Hepatocyte (in vitro differentiated cells): ENCODE measurements around the gene ZNF318. TPM values are rescaled to one million over a fixed set of nuclear protein-coding genes. Genes with fewer than 3 reads are reported as not detected.
"Not testable (repeated sequence)": the region's sequence is repeated elsewhere in the genome, so short reads cannot be mapped to it uniquely, and the experiment has no call there.

Experiments
- DNase-seq: peaks from one replicate; pipeline ENCODE4 v3.0.0-alpha.2; 2016; ENCODE audit warnings: low spot score
- H2AFZ ChIP-seq: fragments of 200-600 bp; sonication (generic); 2 replicates; pipeline ENCODE4 v1.6.0; 2016; ENCODE audit warnings: antibody characterized with exemption, mild to moderate bottlenecking
- H3K27ac ChIP-seq: fragments of 200-600 bp; sonication (generic); 2 replicates; pipeline ENCODE4 v1.5.1; 2016; ENCODE audit warnings: mild to moderate bottlenecking
- H3K27me3 ChIP-seq: fragments of 200-600 bp; sonication (generic); 2 replicates; pipeline ENCODE4 v1.6.1; 2016
- H3K36me3 ChIP-seq: fragments of 200-600 bp; sonication (generic); replicated peaks from 2 replicates; pipeline ENCODE4 v1.5.1; 2016; ENCODE audit warnings: low read depth; ENCODE audit not compliant: insufficient read depth
- H3K4me1 ChIP-seq: fragments of 200-600 bp; sonication (generic); 2 replicates; pipeline ENCODE4 v1.5.1; 2016; ENCODE audit warnings: mild to moderate bottlenecking, moderate library complexity; ENCODE audit not compliant: insufficient read depth
- H3K4me2 ChIP-seq: fragments of 200-600 bp; sonication (generic); 2 replicates; pipeline ENCODE4 v1.6.0; 2016
- H3K4me3 ChIP-seq: fragments of 200-600 bp; sonication (generic); 2 replicates; pipeline ENCODE4 v1.5.1; 2016; ENCODE audit warnings: mild to moderate bottlenecking
- H3K79me2 ChIP-seq: fragments of 200-600 bp; sonication (generic); 2 replicates; pipeline ENCODE4 v1.6.0; 2017; ENCODE audit warnings: mild to moderate bottlenecking
- H3K9me2 ChIP-seq: fragments of 200-600 bp; sonication (generic); replicated peaks from 2 replicates; pipeline ENCODE4 v1.6.0; 2017; ENCODE audit warnings: mild to moderate bottlenecking; ENCODE audit not compliant: insufficient read depth
- H3K9me3 ChIP-seq: fragments of 200-600 bp; sonication (generic); 2 replicates; pipeline ENCODE4 v1.5.1; 2016; ENCODE audit warnings: low read depth, mild to moderate bottlenecking
- H4K20me1 ChIP-seq: fragments of 200-600 bp; sonication (generic); 2 replicates; pipeline ENCODE4 v1.6.0; 2016; ENCODE audit warnings: mild to moderate bottlenecking; ENCODE audit not compliant: insufficient read depth, poor library complexity, severe bottlenecking
- EZH2 ChIP-seq: fragments of 200-600 bp; sonication (generic); IDR thresholded peaks from 2 replicates; pipeline ENCODE4 v1.6.1; 2016; ENCODE audit warnings: antibody characterized with exemption, mild to moderate bottlenecking, borderline replicate concordance
- EZH2phosphoT487 ChIP-seq: fragments of 200-600 bp; sonication (generic); IDR thresholded peaks from one replicate; pipeline ENCODE4 v1.6.1; 2018; ENCODE audit warnings: antibody characterized with exemption, mild to moderate bottlenecking, low read depth, moderate library complexity; ENCODE audit not compliant: unreplicated experiment, severe bottlenecking
- WGBS: methylation state at CpG from one replicate; pipeline ENCODE4 v1.1.6; 2016; ENCODE audit warnings: low lambda C conversion rate; ENCODE audit errors: missing lambda C conversion rate; 5-methylcytosine and 5-hydroxymethylcytosine counted together
- polyA plus RNA-seq: library from polyadenylated mRNA; unstranded; fragments of >200 nt; fragmentation: Nextera tagmentation; extraction: Ambion mirVana; gene quantifications from 2 replicates; pipeline ENCODE4 v1.2.1, GENCODE V29; 2016
- total RNA-seq: library from RNA; depleted of rRNA; stranded (reverse); fragments of >200 nt; gene quantifications from 2 replicates; pipeline ENCODE4 v1.2.3, GENCODE V29; 2014
- TF ChIP-seq, protein P1 (sequence below): fragments of 200-600 bp; sonication (generic); IDR thresholded peaks from 2 replicates; pipeline ENCODE4 v1.5.1; 2016; ENCODE audit warnings: antibody characterized with exemption, mild to moderate bottlenecking; ENCODE audit not compliant: poor library complexity

The ZNF318 gene
- total and polyA plus RNA-seq, 2 experiments from 2014 or later: 6.9 to 13.4 TPM

DNA sequence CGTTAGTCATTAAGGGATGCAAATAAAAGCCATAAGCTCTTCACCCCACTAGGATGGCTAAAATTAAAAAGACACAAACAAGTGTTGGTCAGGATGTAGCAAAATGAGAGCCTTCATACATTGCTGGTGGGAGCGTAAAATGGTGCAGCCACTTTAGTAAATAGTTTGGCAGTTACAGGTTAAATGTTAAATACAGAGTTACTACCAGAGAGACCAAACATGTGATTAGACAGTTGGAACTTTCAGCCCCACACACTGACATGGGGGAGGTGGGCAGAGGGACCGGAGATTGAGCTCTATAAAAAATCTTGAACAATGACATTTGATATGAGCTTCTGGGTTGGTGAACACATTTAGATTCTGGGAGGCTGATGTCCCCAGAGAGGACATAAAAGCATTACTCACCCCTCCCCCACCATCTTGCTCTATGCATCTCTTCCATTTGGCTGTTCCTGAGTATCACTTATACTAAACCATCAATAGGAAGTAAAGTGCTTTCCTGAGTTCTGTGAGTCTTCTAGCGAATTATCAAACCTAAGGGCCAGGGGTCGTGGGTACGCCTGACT, 20.4 kb upstream of the ZNF318 start:
- 85% methylated on average over 6 of the region's 6 CpGs for WGBS
- no peaks in the 10 kb centered on the region for H3K9me3 ChIP-seq
- no peak overlapping the region for H2AFZ ChIP-seq
- peaks cover 7% of the 10 kb centered on the region for H3K4me1 ChIP-seq
- no peak overlapping the region for H3K4me3 ChIP-seq
- no peak for DNase-seq
- H3K79me2 ChIP-seq: peaks cover 9% of the 10 kb centered on the region
- H3K9me2 ChIP-seq: no peaks in the 10 kb centered on the region
- TF ChIP-seq EZH2phosphoT487 (no peak), EZH2 (no peak)
- TF ChIP-seq, protein P1, sequence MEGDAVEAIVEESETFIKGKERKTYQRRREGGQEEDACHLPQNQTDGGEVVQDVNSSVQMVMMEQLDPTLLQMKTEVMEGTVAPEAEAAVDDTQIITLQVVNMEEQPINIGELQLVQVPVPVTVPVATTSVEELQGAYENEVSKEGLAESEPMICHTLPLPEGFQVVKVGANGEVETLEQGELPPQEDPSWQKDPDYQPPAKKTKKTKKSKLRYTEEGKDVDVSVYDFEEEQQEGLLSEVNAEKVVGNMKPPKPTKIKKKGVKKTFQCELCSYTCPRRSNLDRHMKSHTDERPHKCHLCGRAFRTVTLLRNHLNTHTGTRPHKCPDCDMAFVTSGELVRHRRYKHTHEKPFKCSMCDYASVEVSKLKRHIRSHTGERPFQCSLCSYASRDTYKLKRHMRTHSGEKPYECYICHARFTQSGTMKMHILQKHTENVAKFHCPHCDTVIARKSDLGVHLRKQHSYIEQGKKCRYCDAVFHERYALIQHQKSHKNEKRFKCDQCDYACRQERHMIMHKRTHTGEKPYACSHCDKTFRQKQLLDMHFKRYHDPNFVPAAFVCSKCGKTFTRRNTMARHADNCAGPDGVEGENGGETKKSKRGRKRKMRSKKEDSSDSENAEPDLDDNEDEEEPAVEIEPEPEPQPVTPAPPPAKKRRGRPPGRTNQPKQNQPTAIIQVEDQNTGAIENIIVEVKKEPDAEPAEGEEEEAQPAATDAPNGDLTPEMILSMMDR: no peak
- H3K27ac ChIP-seq: peak overlapping the region; percentile 68
- H3K36me3 ChIP-seq: no peaks in the 10 kb centered on the region
- no peaks in the 10 kb centered on the region for H4K20me1 ChIP-seq
- H3K4me2 ChIP-seq: no peak overlapping the region
- H3K27me3 ChIP-seq: no peaks in the 10 kb centered on the region

GRCh38 chr6:43386492-43386891, 17.0 kb upstream of the ZNF318 start:
- Histone ChIP-seq H3K36me3 (no peaks in the 10 kb centered on the region), H3K9me3 (no peaks in the 10 kb centered on the region), H3K27ac (no peak overlapping the region), H4K20me1 (no peaks in the 10 kb centered on the region), H3K9me2 (no peaks in the 10 kb centered on the region), H3K4me1 (peaks cover under 1% of the 10 kb centered on the region), H3K27me3 (no peaks in the 10 kb centered on the region), H3K79me2 (no peaks in the 10 kb centered on the region), H3K4me2 (no peak overlapping the region), H2AFZ (no peak overlapping the region), H3K4me3 (no peak overlapping the region)
- TF ChIP-seq, protein P1: peak; percentile 43
- no peak for TF ChIP-seq EZH2phosphoT487
- peak; percentile 28 for DNase-seq
- 28% methylated on average over 1 of the region's 1 CpG for WGBS

GRCh38 chr6:43383021-43383667, 13.7 kb upstream of the ZNF318 start:
- WGBS: 92% methylated on average over 6 of the region's 6 CpGs
- Histone ChIP-seq H3K4me2 (no peak overlapping the region), H3K27me3 (no peaks in the 10 kb centered on the region), H3K9me2 (no peaks in the 10 kb centered on the region), H3K36me3 (no peaks in the 10 kb centered on the region), H2AFZ (no peak overlapping the region), H3K9me3 (no peaks in the 10 kb centered on the region), H3K79me2 (no peaks in the 10 kb centered on the region), H3K4me3 (no peak overlapping the region), H3K27ac (no peak overlapping the region), H3K4me1 (no peaks in the 10 kb centered on the region), H4K20me1 (no peaks in the 10 kb centered on the region)
- TF ChIP-seq EZH2 (no peak), EZH2phosphoT487 (no peak)
- TF ChIP-seq, protein P1: no peak
- DNase-seq: no peak

GRCh38 chr6:43380858-43381257, 11.4 kb upstream of the ZNF318 start:
- H3K4me1 ChIP-seq, H3K27me3 ChIP-seq, H3K9me3 ChIP-seq, H4K20me1 ChIP-seq, H3K9me2 ChIP-seq, H2AFZ ChIP-seq, H3K27ac ChIP-seq, H3K4me3 ChIP-seq, H3K4me2 ChIP-seq, H3K79me2 ChIP-seq, H3K36me3 ChIP-seq, DNase-seq: not testable (repeated sequence)
- 93% methylated on average over 9 of the region's 9 CpGs for WGBS
